A673 (cell line): Measurements from ENCODE around the gene COL5A1.

Experiments
- EZH2 ChIP-seq: fragments of 200-600 bp; sonication (generic); IDR thresholded peaks from 2 replicates; pipeline ENCODE4 v1.6.1; 2017; ENCODE audit warnings: borderline replicate concordance, low read depth, mild to moderate bottlenecking, mixed read lengths, antibody characterized with exemption, low read length; ENCODE audit not compliant: poor library complexity, severe bottlenecking
- TF ChIP-seq, protein P1 (sequence below): fragments of 300-800, 200-600 bp; sonication (generic); conservative IDR thresholded peaks from 2 replicates; pipeline ENCODE4 v1.5.1; 2017; ENCODE audit warnings: low read depth, mild to moderate bottlenecking, antibody characterized with exemption, low read length, moderate library complexity, mixed read lengths

DNA sequence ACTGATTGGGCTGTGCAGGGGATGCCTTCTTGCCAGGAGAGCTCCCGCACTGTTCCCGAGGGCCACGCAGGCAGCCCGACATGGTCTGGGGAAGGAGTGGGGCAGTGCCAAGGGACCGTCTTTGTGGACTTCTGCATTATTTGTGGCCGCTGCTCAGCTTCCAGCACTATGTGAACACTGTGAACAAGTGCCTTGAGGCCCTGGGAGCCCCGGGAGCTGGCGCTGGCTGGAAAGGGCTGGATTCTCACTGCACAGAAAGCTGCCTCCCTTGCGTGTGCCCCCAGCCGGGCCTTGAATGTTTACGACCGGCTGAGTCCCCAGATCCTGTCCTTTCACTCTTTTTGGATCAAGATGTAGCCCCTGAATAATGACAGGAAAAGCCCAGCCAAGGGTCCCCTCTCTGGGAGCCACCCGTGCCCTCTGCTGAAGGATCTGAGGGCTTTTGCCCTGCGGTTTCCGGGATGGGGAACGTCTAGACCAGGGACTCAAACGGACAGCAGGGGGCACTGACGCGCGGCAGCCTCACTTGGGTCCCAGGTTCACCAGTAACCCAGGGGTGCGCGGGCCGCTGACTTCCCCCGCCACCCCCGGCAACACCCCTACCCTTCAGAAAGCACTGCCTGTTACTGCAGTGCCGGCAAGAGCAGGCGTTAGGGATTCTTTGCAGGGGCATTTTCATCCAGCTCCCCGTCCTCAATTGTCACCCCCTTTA is 140.1 kb downstream of the COL5A1 start:
- TF ChIP-seq, protein P1, sequence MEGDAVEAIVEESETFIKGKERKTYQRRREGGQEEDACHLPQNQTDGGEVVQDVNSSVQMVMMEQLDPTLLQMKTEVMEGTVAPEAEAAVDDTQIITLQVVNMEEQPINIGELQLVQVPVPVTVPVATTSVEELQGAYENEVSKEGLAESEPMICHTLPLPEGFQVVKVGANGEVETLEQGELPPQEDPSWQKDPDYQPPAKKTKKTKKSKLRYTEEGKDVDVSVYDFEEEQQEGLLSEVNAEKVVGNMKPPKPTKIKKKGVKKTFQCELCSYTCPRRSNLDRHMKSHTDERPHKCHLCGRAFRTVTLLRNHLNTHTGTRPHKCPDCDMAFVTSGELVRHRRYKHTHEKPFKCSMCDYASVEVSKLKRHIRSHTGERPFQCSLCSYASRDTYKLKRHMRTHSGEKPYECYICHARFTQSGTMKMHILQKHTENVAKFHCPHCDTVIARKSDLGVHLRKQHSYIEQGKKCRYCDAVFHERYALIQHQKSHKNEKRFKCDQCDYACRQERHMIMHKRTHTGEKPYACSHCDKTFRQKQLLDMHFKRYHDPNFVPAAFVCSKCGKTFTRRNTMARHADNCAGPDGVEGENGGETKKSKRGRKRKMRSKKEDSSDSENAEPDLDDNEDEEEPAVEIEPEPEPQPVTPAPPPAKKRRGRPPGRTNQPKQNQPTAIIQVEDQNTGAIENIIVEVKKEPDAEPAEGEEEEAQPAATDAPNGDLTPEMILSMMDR = peak; percentile 50
- TF ChIP-seq EZH2 = no peak
